GM21723 (cell line): Measurements from ENCODE around the gene LRRC59.
A peak's percentile ranks its signal among the peaks of the same experiment; 100 is the strongest.
"Not testable (repeated sequence)": the region's sequence is repeated elsewhere in the genome, so short reads cannot be mapped to it uniquely, and the experiment has no call there.

Source experiments
- ATAC-seq: cut with Tn5 transposase; IDR thresholded peaks from one replicate; pipeline ENCODE4 v1.9.1; 2021; ENCODE audit warnings: mild to moderate bottlenecking, moderate library complexity; ENCODE audit not compliant: unreplicated experiment

The LRRC59 gene

GRCh38 chr17:50397111-50397918 lies at the start of gene LRRC59:
LRRC59 (minus strand) TSS chr17:50397523; CDS start chr17:50397317, 206 bp downstream.
- peak; percentile 94 for ATAC-seq

GRCh38 chr17:50445730-50446325 lies 48.5 kb upstream of the LRRC59 start:
- ATAC-seq: no peak

GRCh38 chr17:50444841-50445715 lies 47.8 kb upstream of the LRRC59 start:
- no peak for ATAC-seq

- ATAC-seq: no peak
Measured at GRCh38 chr17:50443505-50443974, 46.2 kb upstream of the LRRC59 start.

- ATAC-seq: no peak
Measured at GRCh38 chr17:50440838-50441829, 43.8 kb upstream of the LRRC59 start.

- ATAC-seq: no peak
Measured at GRCh38 chr17:50440172-50440837, 43.0 kb upstream of the LRRC59 start.

- ATAC-seq: no peak
Measured at GRCh38 chr17:50439008-50439407, 41.7 kb upstream of the LRRC59 start.

GRCh38 chr17:50437409-50437808 lies 40.1 kb upstream of the LRRC59 start:
- no peak for ATAC-seq

GRCh38 chr17:50432125-50432762 lies 34.9 kb upstream of the LRRC59 start:
- ATAC-seq: no peak

GRCh38 chr17:50430821-50431618 lies 33.7 kb upstream of the LRRC59 start:
- ATAC-seq: no peak

GRCh38 chr17:50429793-50430192 lies 32.5 kb upstream of the LRRC59 start:
- ATAC-seq: no peak

- no peak for ATAC-seq
Measured at GRCh38 chr17:50428831-50429424, 31.6 kb upstream of the LRRC59 start.

GRCh38 chr17:50428126-50428525 lies 30.8 kb upstream of the LRRC59 start:
- not testable (repeated sequence) for ATAC-seq

- peak; percentile 30 for ATAC-seq
Measured at GRCh38 chr17:50426814-50427787, 29.8 kb upstream of the LRRC59 start.

- ATAC-seq: peak; percentile 9
Measured at GRCh38 chr17:50426472-50426782, 29.1 kb upstream of the LRRC59 start.

- peak; percentile 59 for ATAC-seq
Measured at GRCh38 chr17:50425682-50426471, 28.6 kb upstream of the LRRC59 start, which contains the start of gene ACSF2. ACSF2 (plus strand) TSS chr17:50426218; CDS start chr17:50426262, 44 bp downstream.
